NCI-H128 (cell line): ENCODE data around the gene OR5A1.

Experiments used
- DNase-seq: peaks from one replicate; lab custom pipeline; 2025; ENCODE audit not compliant: unreplicated experiment; lab: John Stamatoyannopoulos, UW

Gene OR5A1

DNA sequence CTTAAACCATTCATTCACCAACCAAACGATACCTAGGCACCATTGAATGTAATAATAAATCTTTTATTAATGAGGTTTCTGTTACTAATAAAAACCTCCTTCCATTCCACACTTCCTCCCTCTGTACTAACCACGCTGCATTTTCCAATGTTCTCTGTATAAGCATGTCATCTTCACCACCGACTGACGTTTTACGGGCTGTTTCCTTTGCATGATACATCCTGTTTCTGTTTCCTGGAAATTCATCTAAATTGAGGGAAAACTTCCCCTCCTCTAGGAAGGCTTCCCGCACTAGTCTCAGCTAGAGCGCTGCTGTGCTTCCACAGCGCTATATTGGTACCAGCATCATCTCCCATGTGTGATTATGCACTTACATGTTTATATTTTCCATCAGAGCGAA, 38.9 kb downstream of the OR5A1 start:
- DNase-seq: no peak

GRCh38 chr11:59479906-59480305, 43.6 kb downstream of the OR5A1 start:
- DNase-seq: no peak

- no peak for DNase-seq
Measured at GRCh38 chr11:59480359-59480758, 44.1 kb downstream of the OR5A1 start.
